ENCODE measurements around the gene FAM81B. TPM values are rescaled to one million over a fixed set of nuclear protein-coding genes. Genes with fewer than 3 reads are reported as not detected.

The FAM81B gene
- total and polyA plus RNA-seq, 2 of the 4 experiments (the other 2 are of a cell fraction), result not detected

GRCh38 chr5:95414451-95414850, 23.3 kb downstream of the FAM81B start:
- H2BK5ac ChIP-seq (ENCODE audit: low read depth, low read length, poor library complexity, severe bottlenecking), result no peak overlapping the region
- ATAC-seq (ENCODE audit: low read depth) (no peak), DNase-seq (no peak)
- no peaks in the 10 kb centered on the region for H3K9me1 ChIP-seq (ENCODE audit: insufficient read depth, low read length)
- H3K56ac ChIP-seq (ENCODE audit: extremely low read depth, insufficient read depth, low read length), result no peak overlapping the region
- H2AK9ac ChIP-seq (replicated peaks; ENCODE audit: low read depth, low read length, poor library complexity), result no peak overlapping the region
- no peaks in the 10 kb centered on the region for H3K79me1 ChIP-seq (ENCODE audit: low read depth in 1 of 2, low read length in 2 of 2)
- in situ Hi-C loops (cut with MboI; ENCODE audit: low sequenced_read_pairs) (no loop called here), intact Hi-C loops (cut with micrococcal nuclease) (no loop called here), dilution Hi-C loops (cut with HindIII; ENCODE audit: low sequenced_read_pairs, unreplicated experiment) (no loop called here)
- no peak overlapping the region for H3K27ac ChIP-seq (ENCODE audit: insufficient read depth, low read length)
- ChIA-PET POLR2A (ENCODE audit: unreplicated experiment) (no interaction called here), CTCF (no interaction called here)
- BruUV-seq (replicated peaks), result no TSS peak
- no peak overlapping the region for H4K91ac ChIP-seq (ENCODE audit: insufficient read depth, low read depth, low read length)
- H3K23ac ChIP-seq (ENCODE audit: low read depth, low read length), result no peak overlapping the region
- H2BK15ac ChIP-seq (ENCODE audit: low read depth, low read length), result no peak overlapping the region
- H3K9ac ChIP-seq (ENCODE audit: low read depth, low read length), result no peak overlapping the region
- peaks cover 2% of the 10 kb centered on the region; the same call in 1 of the 2 replicates for H3K27me3 ChIP-seq (ENCODE audit: control insufficient read depth, insufficient read depth, low read length)
- no peak for TF ChIP-seq MAZ (IDR thresholded peaks at IDR 0.05; ENCODE audit: borderline replicate concordance, low read depth, low read length)
- TF ChIP-seq RCOR1 (IDR thresholded peaks at IDR 0.05; ENCODE audit: insufficient replicate concordance, low read length), result no peak
- TF ChIP-seq SMC3 (IDR thresholded peaks at IDR 0.05; ENCODE audit: low read depth, low read length), result no peak
- TF ChIP-seq POLR2A (IDR thresholded peaks at IDR 0.05; ENCODE audit: low read depth, low read length), result no peak
- no peak for TF ChIP-seq USF2 (IDR thresholded peaks at IDR 0.05; ENCODE audit: low read depth, low read length)
- TF ChIP-seq MAFK (IDR thresholded peaks at IDR 0.05; ENCODE audit: low read depth, low read length), result no peak
- TF ChIP-seq BHLHE40 (IDR thresholded peaks at IDR 0.05; ENCODE audit: low read depth, low read length), result no peak
- H3K18ac ChIP-seq (ENCODE audit: low read depth, low read length), result no peak overlapping the region
- no peak overlapping the region for H3K4me3 ChIP-seq (ENCODE audit: insufficient read depth, low read depth, low read length)
- H2AFZ ChIP-seq (replicated peaks; ENCODE audit: low read length, poor library complexity), result no peak overlapping the region
- no peak overlapping the region for H3K14ac ChIP-seq (replicated peaks; ENCODE audit: low read depth, low read length)
- H3K4me1 ChIP-seq (ENCODE audit: control insufficient read depth, insufficient read depth, low read length), result no peaks in the 10 kb centered on the region
- H3K9me3 ChIP-seq (ENCODE audit: control insufficient read depth, insufficient read depth, low read length), result no peaks in the 10 kb centered on the region
- no peaks in the 10 kb centered on the region for H4K20me1 ChIP-seq (ENCODE audit: insufficient read depth, low read length)
- no peak overlapping the region for H3K4me2 ChIP-seq (ENCODE audit: low read depth, low read length)
- WGBS, 2 experiments (ENCODE audit: extremely low coverage in 2 of 2, insufficient read length in 1 of 2), result 13% methylated on average over 2 of the region's 4 CpGs; no CpG with 5 or more reads in 1 of the 2 experiments
- no peak overlapping the region for H4K5ac ChIP-seq (ENCODE audit: low read depth, low read length)
- no peak overlapping the region for H2BK120ac ChIP-seq (ENCODE audit: low read depth, low read length)
- H4K8ac ChIP-seq (ENCODE audit: low read depth in 2 of 2, low read length in 2 of 2), result no peak overlapping the region
- H3K36me3 ChIP-seq (ENCODE audit: control insufficient read depth, insufficient read depth, low read length), result no peaks in the 10 kb centered on the region
- no peak overlapping the region for H3K4ac ChIP-seq (ENCODE audit: low read depth, low read length)
- no peak overlapping the region for H2AK5ac ChIP-seq (ENCODE audit: low read depth, low read length)
- H2BK20ac ChIP-seq (ENCODE audit: low read depth, low read length), result no peak overlapping the region

Measured in IMR-90 (cell line).